ENCODE measurements around the gene SLC9A5.

DNA sequence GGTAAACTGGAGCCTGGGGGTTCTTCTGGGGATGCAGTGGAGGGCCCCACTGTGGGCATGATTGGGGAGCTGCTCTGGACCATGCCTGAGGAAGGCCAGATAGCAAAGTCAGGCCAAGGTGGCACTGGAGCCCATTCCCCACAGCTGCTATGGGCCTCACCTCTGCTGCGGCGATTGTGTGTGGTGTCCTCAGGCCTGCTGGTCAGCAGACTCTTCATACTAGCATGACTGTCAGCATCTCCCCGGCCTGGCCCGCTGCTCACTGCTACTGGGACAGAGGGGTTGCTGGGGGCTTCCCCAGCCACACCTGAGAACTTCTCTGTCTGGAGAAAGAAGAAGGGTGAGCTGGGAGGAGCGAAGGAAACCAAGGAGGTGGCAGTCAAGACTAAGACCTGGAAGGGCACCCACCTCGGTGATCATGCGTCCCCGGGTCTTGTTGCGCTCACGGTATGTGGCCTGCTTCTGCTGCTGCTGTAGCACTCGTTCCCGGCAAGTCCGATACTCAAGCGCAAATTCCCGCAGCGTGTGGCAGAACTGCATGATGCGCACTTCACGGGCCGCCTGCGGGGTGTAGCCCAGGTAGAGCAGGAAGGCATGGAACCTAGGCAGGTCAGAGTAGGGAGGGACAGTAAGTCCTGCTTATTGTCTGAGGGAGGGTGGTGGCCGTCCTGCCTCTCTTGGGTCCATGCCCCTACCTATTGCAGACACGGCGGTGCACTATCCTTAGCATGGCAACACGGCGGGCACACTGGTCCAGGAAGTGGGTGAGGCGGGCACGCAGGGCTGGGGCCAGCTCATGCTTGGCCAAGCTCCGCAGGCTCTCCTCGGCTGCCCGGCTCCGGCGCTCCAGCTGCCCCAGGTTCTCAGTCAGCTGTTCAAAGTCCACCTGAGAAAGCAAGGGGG, 18.6 kb upstream of the SLC9A5 start:
- TF ChIP-seq, protein P1, sequence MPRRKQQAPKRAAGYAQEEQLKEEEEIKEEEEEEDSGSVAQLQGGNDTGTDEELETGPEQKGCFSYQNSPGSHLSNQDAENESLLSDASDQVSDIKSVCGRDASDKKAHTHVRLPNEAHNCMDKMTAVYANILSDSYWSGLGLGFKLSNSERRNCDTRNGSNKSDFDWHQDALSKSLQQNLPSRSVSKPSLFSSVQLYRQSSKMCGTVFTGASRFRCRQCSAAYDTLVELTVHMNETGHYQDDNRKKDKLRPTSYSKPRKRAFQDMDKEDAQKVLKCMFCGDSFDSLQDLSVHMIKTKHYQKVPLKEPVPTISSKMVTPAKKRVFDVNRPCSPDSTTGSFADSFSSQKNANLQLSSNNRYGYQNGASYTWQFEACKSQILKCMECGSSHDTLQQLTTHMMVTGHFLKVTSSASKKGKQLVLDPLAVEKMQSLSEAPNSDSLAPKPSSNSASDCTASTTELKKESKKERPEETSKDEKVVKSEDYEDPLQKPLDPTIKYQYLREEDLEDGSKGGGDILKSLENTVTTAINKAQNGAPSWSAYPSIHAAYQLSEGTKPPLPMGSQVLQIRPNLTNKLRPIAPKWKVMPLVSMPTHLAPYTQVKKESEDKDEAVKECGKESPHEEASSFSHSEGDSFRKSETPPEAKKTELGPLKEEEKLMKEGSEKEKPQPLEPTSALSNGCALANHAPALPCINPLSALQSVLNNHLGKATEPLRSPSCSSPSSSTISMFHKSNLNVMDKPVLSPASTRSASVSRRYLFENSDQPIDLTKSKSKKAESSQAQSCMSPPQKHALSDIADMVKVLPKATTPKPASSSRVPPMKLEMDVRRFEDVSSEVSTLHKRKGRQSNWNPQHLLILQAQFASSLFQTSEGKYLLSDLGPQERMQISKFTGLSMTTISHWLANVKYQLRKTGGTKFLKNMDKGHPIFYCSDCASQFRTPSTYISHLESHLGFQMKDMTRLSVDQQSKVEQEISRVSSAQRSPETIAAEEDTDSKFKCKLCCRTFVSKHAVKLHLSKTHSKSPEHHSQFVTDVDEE (CRISPR knock-in tag; IDR thresholded peaks at IDR 0.05) = no peak
- no peak for TF ChIP-seq ISL1 (CRISPR knock-in tag; IDR thresholded peaks at IDR 0.05)
- no peak for TF ChIP-seq ZNF70 (CRISPR knock-in tag; IDR thresholded peaks at IDR 0.05)
- TF ChIP-seq, protein P2, sequence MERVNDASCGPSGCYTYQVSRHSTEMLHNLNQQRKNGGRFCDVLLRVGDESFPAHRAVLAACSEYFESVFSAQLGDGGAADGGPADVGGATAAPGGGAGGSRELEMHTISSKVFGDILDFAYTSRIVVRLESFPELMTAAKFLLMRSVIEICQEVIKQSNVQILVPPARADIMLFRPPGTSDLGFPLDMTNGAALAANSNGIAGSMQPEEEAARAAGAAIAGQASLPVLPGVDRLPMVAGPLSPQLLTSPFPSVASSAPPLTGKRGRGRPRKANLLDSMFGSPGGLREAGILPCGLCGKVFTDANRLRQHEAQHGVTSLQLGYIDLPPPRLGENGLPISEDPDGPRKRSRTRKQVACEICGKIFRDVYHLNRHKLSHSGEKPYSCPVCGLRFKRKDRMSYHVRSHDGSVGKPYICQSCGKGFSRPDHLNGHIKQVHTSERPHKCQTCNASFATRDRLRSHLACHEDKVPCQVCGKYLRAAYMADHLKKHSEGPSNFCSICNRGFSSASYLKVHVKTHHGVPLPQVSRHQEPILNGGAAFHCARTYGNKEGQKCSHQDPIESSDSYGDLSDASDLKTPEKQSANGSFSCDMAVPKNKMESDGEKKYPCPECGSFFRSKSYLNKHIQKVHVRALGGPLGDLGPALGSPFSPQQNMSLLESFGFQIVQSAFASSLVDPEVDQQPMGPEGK (CRISPR knock-in tag; IDR thresholded peaks at IDR 0.05; ENCODE audit: borderline replicate concordance) = no peak
- TF ChIP-seq ZC3H10 (CRISPR knock-in tag; IDR thresholded peaks at IDR 0.05) = no peak
- TF ChIP-seq ZFP30 (CRISPR knock-in tag; IDR thresholded peaks at IDR 0.05) = no peak
- TF ChIP-seq ZNF8 (CRISPR knock-in tag; IDR thresholded peaks at IDR 0.05) = no peak
- TF ChIP-seq ZFP3 (CRISPR knock-in tag; IDR thresholded peaks at IDR 0.05) = no peak
- no peak for TF ChIP-seq PPARA (CRISPR knock-in tag; IDR thresholded peaks at IDR 0.05; ENCODE audit: borderline replicate concordance)
- TF ChIP-seq RARB (CRISPR knock-in tag; IDR thresholded peaks at IDR 0.05) = no peak
- no peak for TF ChIP-seq ZNF565 (CRISPR knock-in tag; conservative IDR thresholded peaks at IDR 0.05; ENCODE audit: low read depth)
- TF ChIP-seq SNAI2 (CRISPR knock-in tag; IDR thresholded peaks at IDR 0.05) = no peak

Measured in SK-N-SH treated with all-trans-retinoic acid at 6 μM for 48 hours (cell line).